SK-N-SH (cell line): Measurements from ENCODE around the gene IRF2BPL. TPM values are rescaled to one million over a fixed set of nuclear protein-coding genes. Genes with fewer than 3 reads are reported as not detected.

ENCODE experiments used
- CTCF ChIA-PET: fragments of 300-600, 350-600 bp; formaldehyde crosslinking; extraction: SDS; loops from one replicate; lab custom pipeline; 2021; lab: Yijun Ruan, JAX
- POLR2A ChIA-PET: fragments of 350-600 bp; sonication (Branson Sonifier 250); formaldehyde crosslinking; extraction: SDS; loops from one replicate; lab custom pipeline; 2020; ENCODE audit warnings: antibody characterized with exemption, inconsistent platforms; lab: Yijun Ruan, JAX
- DNase-seq: peaks from one replicate; pipeline ENCODE4 v3.0.0; 2012
- H2AFZ ChIP-seq: fragments of 200-600 bp; sonication (generic); 2 replicates; pipeline ENCODE4 v1.8.1; 2016; ENCODE audit warnings: antibody characterized with exemption, mild to moderate bottlenecking, low read depth
- H3F3A ChIP-seq: fragments of 200-600 bp; sonication (generic); replicated peaks from 2 replicates; pipeline ENCODE3; 2016; ENCODE audit warnings: antibody characterized with exemption, mild to moderate bottlenecking; ENCODE audit not compliant: insufficient read depth
- H3K27ac ChIP-seq, 2 experiments: fragments of 200-500 bp in 1 of 2; fragments of 200-600 bp in 1 of 2; sonication (Bioruptor generic) in 1 of 2; sonication (generic), shearing (Covaris generic) in 1 of 2; 2 replicates each; pipeline versions ENCODE4 v1.5.1 to v1.6.1; 2014 to 2016; ENCODE audit warnings: low read depth in 2 of 2, inconsistent platforms in 1 of 2, low read length in 1 of 2, mild to moderate bottlenecking in 1 of 2, mixed read lengths in 1 of 2
- H3K27me3 ChIP-seq: fragments of 200-600 bp; sonication (generic), shearing (Covaris generic); 2 replicates; pipeline ENCODE4 v1.6.1; 2016; ENCODE audit warnings: mixed run types; ENCODE audit not compliant: insufficient read depth
- H3K36me3 ChIP-seq, 2 experiments: fragments of 200-500 bp in 1 of 2; fragments of 200-600 bp in 1 of 2; sonication (Bioruptor generic) in 1 of 2; sonication (generic) in 1 of 2; replicated peaks in 1 of 2; 2 replicates each; pipeline versions ENCODE3 to v1.5.1; 2014 to 2016; ENCODE audit warnings: low read length in 1 of 2, mild to moderate bottlenecking in 1 of 2; ENCODE audit not compliant: insufficient read depth in 2 of 2, control insufficient read depth in 1 of 2
- H3K4me1 ChIP-seq, 2 experiments: fragments of 200-500 bp in 1 of 2; fragments of 200-600 bp in 1 of 2; sonication (Bioruptor generic) in 1 of 2; sonication (generic), shearing (Covaris generic) in 1 of 2; 2 replicates each; pipeline versions ENCODE4 v1.5.1 to v1.6.1; 2014 to 2016; ENCODE audit warnings: low read depth in 1 of 2, low read length in 1 of 2, mixed run types in 1 of 2; ENCODE audit not compliant: insufficient read depth in 2 of 2, control insufficient read depth in 1 of 2
- H3K4me2 ChIP-seq: fragments of 200-600 bp; sonication (generic), shearing (Covaris generic); 2 replicates; pipeline ENCODE4 v1.6.1; 2017; ENCODE audit warnings: mixed run types
- H3K4me3 ChIP-seq, 2 experiments: fragments of 200-500 bp in 1 of 2; fragments of 200-600 bp in 1 of 2; sonication (Bioruptor generic) in 1 of 2; sonication (generic), shearing (Covaris generic) in 1 of 2; 2 replicates each; pipeline versions ENCODE4 v1.5.1 to v1.8.1; 2014 to 2016; ENCODE audit warnings: low read depth in 2 of 2, inconsistent platforms in 1 of 2, low read length in 1 of 2, mild to moderate bottlenecking in 1 of 2, mixed read lengths in 1 of 2, moderate library complexity in 1 of 2
- H3K79me2 ChIP-seq: fragments of 200-600 bp; sonication (generic); 2 replicates; pipeline ENCODE4 v1.8.1; 2017; ENCODE audit warnings: mild to moderate bottlenecking; ENCODE audit not compliant: insufficient read depth
- H3K9ac ChIP-seq: fragments of 200-600 bp; sonication (generic); 2 replicates; pipeline ENCODE4 v1.6.1; 2017; ENCODE audit warnings: mixed run types
- H3K9me2 ChIP-seq: fragments of 200-600 bp; sonication (generic); 2 replicates; pipeline ENCODE4 v1.6.1; 2017; ENCODE audit warnings: mixed run types
- H3K9me3 ChIP-seq: fragments of 200-600 bp; sonication (generic); 2 replicates; pipeline ENCODE4 v1.6.1; 2017; ENCODE audit warnings: mixed run types, mild to moderate bottlenecking, moderate library complexity
- H4K20me1 ChIP-seq: fragments of 200-600 bp; sonication (generic); 2 replicates; pipeline ENCODE4 v1.6.1; 2017; ENCODE audit warnings: mild to moderate bottlenecking, mixed run types; ENCODE audit not compliant: insufficient read depth
- CHD2 ChIP-seq: fragments of 150-350 bp; IDR thresholded peaks from 2 replicates; pipeline ENCODE4 v1.6.1; 2018; ENCODE audit warnings: low read length; ENCODE audit not compliant: partially characterized antibody
- ELF1 ChIP-seq: IDR thresholded peaks from 2 replicates; pipeline ENCODE4 v1.4.0; 2012
- EP300 ChIP-seq, 2 experiments: IDR thresholded peaks; 2 replicates each; pipeline versions ENCODE4 v1.4.0 to v1.6.1; 2012; ENCODE audit warnings: borderline replicate concordance in 1 of 2, low read depth in 1 of 2, low read length in 1 of 2
- EZH2phosphoT487 ChIP-seq: fragments of 200-600 bp; sonication (generic); IDR thresholded peaks from 2 replicates; pipeline ENCODE4 v1.6.1; 2017; ENCODE audit warnings: low read depth, mixed run types, mild to moderate bottlenecking, antibody characterized with exemption, moderate library complexity, borderline replicate concordance
- FOSL2 ChIP-seq: IDR thresholded peaks from 2 replicates; pipeline ENCODE4 v1.4.0; 2012; ENCODE audit warnings: low read depth, mild to moderate bottlenecking, moderate library complexity, borderline replicate concordance
- GATA2 ChIP-seq: sonication (generic); formaldehyde crosslinking; IDR thresholded peaks from 2 replicates; pipeline ENCODE4 v1.5.0; 2020; ENCODE audit warnings: mild to moderate bottlenecking, missing genetic modification reagents
- JUND ChIP-seq: IDR thresholded peaks from 2 replicates; pipeline ENCODE4 v1.4.0; 2012
- NRF1 ChIP-seq: IDR thresholded peaks from 2 replicates; pipeline ENCODE4 v1.6.1; 2012; ENCODE audit warnings: low read depth, mild to moderate bottlenecking, low read length
- PBX3 ChIP-seq: IDR thresholded peaks from 2 replicates; pipeline ENCODE4; 2012
- RAD21 ChIP-seq: IDR thresholded peaks from 2 replicates; pipeline ENCODE4 v1.6.1; 2012; ENCODE audit warnings: mild to moderate bottlenecking, low read length
- RCOR1 ChIP-seq: fragments of 150-350 bp; IDR thresholded peaks from 2 replicates; pipeline ENCODE4 v1.6.1; 2017; ENCODE audit warnings: antibody characterized with exemption, low read length
- REST ChIP-seq: IDR thresholded peaks from 2 replicates; pipeline ENCODE4 v1.6.1; 2012; ENCODE audit warnings: mild to moderate bottlenecking, low read depth, low read length, moderate library complexity
- SIN3A ChIP-seq: IDR thresholded peaks from 2 replicates; pipeline ENCODE4 v1.6.1; 2012; ENCODE audit warnings: low read depth, mild to moderate bottlenecking, low read length, moderate library complexity, borderline replicate concordance
- SMC3 ChIP-seq: IDR thresholded peaks from 2 replicates; pipeline ENCODE4 v1.6.1; 2012; ENCODE audit warnings: low read depth, low read length, improper control_type of control experiment
- TCF12 ChIP-seq: IDR thresholded peaks from 2 replicates; pipeline ENCODE4 v1.4.0; 2012
- TEAD4 ChIP-seq: IDR thresholded peaks from 2 replicates; pipeline ENCODE4 v1.4.0; 2012; ENCODE audit warnings: mild to moderate bottlenecking, borderline replicate concordance; ENCODE audit not compliant: insufficient read depth
- USF1 ChIP-seq: IDR thresholded peaks from 2 replicates; pipeline ENCODE4 v1.4.0; 2012; ENCODE audit warnings: low read depth, borderline replicate concordance
- YY1 ChIP-seq: IDR thresholded peaks from 2 replicates; pipeline ENCODE4 v1.4.0; 2012; ENCODE audit warnings: low read depth, mild to moderate bottlenecking
- WGBS: methylation state at CpG from one replicate; pipeline ENCODE4 v1.1.6; 2017; ENCODE audit warnings: low lambda C conversion rate; 5-methylcytosine and 5-hydroxymethylcytosine counted together
- polyA plus RNA-seq, 3 experiments: library from polyadenylated mRNA; depleted of rRNA; stranded (reverse); fragments of >200 nt; gene quantifications; 2 replicates each; pipeline ENCODE4 v1.2.3, GENCODE V29; 2012
- TF ChIP-seq, protein P1 (sequence below): fragments of 200-600 bp; sonication (generic); IDR thresholded peaks from 2 replicates; pipeline ENCODE4 v1.6.1; 2017; ENCODE audit warnings: antibody characterized with exemption, mild to moderate bottlenecking, moderate library complexity

IRF2BPL gene
- polyA plus RNA-seq, 1 of the 3 experiments (the other 2 are of a cell fraction) = 17.1 TPM

DNA sequence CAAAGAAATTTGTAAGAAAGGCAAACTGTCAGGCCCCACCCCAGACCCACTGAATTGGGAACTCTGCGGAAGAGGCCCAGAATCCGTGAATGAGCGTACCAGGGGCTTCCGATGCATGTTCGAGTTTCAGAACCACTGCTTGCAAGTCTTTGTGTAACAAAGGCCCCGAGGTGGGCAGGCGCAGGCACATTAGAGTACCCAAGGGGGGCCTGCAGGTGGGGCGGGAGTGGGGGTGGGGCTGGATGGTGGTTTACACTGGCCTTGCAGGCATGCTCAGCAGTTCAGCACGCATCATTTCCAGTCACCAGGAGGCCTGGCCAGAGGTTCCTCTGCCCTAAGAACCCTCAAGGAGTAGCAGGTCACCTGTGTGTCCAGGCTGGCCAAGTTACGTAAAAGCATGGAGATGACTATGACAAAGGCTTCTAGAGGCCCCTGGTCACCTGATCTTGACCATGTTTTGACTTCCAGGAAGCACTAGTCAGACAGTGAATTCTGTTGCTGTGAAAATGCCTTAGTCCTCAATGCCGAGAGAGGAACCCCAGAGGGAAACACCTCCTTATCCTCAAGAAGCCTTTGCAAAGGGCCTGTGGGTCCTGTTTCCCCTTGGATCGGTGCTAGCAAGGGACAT is 33.2 kb upstream of the IRF2BPL start:
- DNase-seq = no peak
- Histone ChIP-seq H3K79me2 (no peaks in the 10 kb centered on the region), H3K4me2 (no peak overlapping the region), H3K27ac (no peak overlapping the region), H3K4me3 (no peak overlapping the region), H3K9ac (no peak overlapping the region), H3K36me3 (no peaks in the 10 kb centered on the region), H3K9me2 (no peaks in the 10 kb centered on the region), H2AFZ (no peak overlapping the region), H4K20me1 (no peaks in the 10 kb centered on the region), H3K27me3 (no peaks in the 10 kb centered on the region), H3K9me3 (no peaks in the 10 kb centered on the region), H3F3A (no peaks in the 10 kb centered on the region), H3K4me1 (peaks cover 3 to 21% of the 10 kb centered on the region in 2 experiments; a peak in 2 of 4 replicates)
- POLR2A ChIA-PET = no interaction called here
- CTCF ChIA-PET = interaction anchor here (2.9 to 18.3 kb wide), 3 partner anchors 9 to 189 kb away, joined by 10 to 764 read pairs (median 339); no protein-coding TSS in a partner anchor
- WGBS = 100% methylated on average over 2 of the region's 12 CpGs
- TF ChIP-seq, protein P1, sequence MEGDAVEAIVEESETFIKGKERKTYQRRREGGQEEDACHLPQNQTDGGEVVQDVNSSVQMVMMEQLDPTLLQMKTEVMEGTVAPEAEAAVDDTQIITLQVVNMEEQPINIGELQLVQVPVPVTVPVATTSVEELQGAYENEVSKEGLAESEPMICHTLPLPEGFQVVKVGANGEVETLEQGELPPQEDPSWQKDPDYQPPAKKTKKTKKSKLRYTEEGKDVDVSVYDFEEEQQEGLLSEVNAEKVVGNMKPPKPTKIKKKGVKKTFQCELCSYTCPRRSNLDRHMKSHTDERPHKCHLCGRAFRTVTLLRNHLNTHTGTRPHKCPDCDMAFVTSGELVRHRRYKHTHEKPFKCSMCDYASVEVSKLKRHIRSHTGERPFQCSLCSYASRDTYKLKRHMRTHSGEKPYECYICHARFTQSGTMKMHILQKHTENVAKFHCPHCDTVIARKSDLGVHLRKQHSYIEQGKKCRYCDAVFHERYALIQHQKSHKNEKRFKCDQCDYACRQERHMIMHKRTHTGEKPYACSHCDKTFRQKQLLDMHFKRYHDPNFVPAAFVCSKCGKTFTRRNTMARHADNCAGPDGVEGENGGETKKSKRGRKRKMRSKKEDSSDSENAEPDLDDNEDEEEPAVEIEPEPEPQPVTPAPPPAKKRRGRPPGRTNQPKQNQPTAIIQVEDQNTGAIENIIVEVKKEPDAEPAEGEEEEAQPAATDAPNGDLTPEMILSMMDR = no peak
- no peak for TF ChIP-seq NRF1

DNA sequence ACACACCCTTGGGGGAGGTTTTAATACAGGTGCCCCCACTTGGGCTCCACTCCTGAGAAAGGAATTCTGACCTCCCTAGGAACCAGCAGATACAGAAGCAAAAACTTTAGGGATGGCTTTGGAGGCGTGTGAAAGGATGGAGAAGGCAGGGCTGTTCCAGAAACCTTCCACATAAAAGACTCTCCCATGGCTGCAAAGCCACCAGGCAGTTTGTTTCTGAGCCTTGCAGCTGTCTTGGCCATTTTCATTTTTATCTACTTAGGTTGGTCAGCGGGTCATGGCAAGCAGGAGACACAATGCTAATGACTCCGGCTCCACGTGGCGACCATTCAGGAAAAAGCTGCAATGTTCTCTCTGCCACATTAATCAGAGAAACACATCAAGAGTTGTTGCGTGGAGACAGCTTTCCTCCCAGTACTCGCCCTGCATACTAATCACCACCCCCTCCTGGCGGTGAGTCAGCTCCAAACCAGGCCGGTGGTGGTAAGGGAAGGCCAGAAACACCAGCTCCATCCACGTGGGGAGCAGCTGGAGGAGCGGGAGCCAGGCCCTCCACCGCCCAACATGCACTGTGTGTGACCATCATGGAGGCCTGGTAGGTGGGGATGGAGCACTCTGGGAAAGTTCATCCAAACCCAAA is 30.9 kb upstream of the IRF2BPL start:
- Histone ChIP-seq H2AFZ (no peak overlapping the region; the same call in 1 of the 2 replicates), H3K4me2 (no peak overlapping the region), H3K27me3 (no peaks in the 10 kb centered on the region), H3F3A (peaks cover 4% of the 10 kb centered on the region), H3K9me2 (no peaks in the 10 kb centered on the region), H4K20me1 (no peaks in the 10 kb centered on the region), H3K79me2 (no peaks in the 10 kb centered on the region), H3K27ac (peak overlapping the region in 1 of 2 experiments; percentile 32; a peak in 1 of 4 replicates), H3K9ac (no peak overlapping the region), H3K4me3 (no peak overlapping the region), H3K4me1 (peaks cover 3 to 14% of the 10 kb centered on the region in 2 experiments; a peak in 2 of 4 replicates), H3K9me3 (no peaks in the 10 kb centered on the region), H3K36me3 (no peaks in the 10 kb centered on the region)
- 53% methylated on average over 10 of the region's 12 CpGs for WGBS
- ChIA-PET POLR2A (no interaction called here), CTCF (interaction anchor here (0.7 to 3.9 kb wide), 13 partner anchors 8 to 189 kb away, joined by 3 to 27 read pairs (median 4); no protein-coding TSS in a partner anchor)
- DNase-seq = no peak
- TF ChIP-seq RAD21 = no peak
- peak; percentile 56; the same call in 1 of the 2 replicates for TF ChIP-seq USF1
- no peak for TF ChIP-seq GATA2 (CRISPR knock-in tag)
- peak in 1 of 2 experiments; percentile 56; a peak in 1 of 4 replicates for TF ChIP-seq EP300 (IDR thresholded peaks at IDR 0.05; ENCODE audit: borderline replicate concordance in 1 of 2, low read depth in 1 of 2, low read length in 1 of 2)
- TF ChIP-seq JUND = peak; percentile 79
- 0 out of 2 replicates have a peak, but pooled peaks have one; percentile 21 for TF ChIP-seq YY1
- TF ChIP-seq ELF1 = no peak
- peak; percentile 89 for TF ChIP-seq TCF12
- no peak for TF ChIP-seq CHD2
- TF ChIP-seq PBX3 = peak; percentile 72
- peak; percentile 78; the same call in 1 of the 2 replicates for TF ChIP-seq FOSL2
- no peak for TF ChIP-seq EZH2phosphoT487
- no peak; the same call in 1 of the 2 replicates for TF ChIP-seq REST
- TF ChIP-seq RCOR1 = no peak
- TF ChIP-seq SMC3 = no peak
- TF ChIP-seq SIN3A = peak; percentile 72; the same call in 1 of the 2 replicates
- TF ChIP-seq TEAD4 = no peak
